Measurements from ENCODE around the gene IQCB1. TPM values are rescaled to one million over a fixed set of nuclear protein-coding genes. Genes with fewer than 3 reads are reported as not detected.

Gene IQCB1
- total and polyA plus RNA-seq, 10 of the 15 experiments (the other 5 are each of a cell fraction or from before 2014, with no cell fraction given) = 36.0 to 69.4 (median 48.9) TPM

DNA sequence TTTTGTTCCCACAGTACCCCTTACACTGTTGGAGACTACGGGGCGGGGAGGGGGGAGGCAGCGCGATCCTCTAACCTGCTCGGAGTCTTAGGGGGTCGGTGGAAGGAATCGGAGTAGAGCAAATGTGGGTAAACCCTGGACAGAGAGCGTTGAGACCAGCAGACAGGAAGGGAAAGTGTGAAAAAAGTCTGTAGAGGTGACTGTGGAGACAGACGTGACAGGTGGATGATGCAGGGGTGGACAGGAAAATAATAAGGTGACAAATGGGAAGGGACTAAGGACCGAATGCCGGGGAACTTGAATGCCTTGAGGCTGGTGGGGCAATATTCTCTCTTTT is 573 bp upstream of the IQCB1 start (continued):
- TF ChIP-seq, protein P1, sequence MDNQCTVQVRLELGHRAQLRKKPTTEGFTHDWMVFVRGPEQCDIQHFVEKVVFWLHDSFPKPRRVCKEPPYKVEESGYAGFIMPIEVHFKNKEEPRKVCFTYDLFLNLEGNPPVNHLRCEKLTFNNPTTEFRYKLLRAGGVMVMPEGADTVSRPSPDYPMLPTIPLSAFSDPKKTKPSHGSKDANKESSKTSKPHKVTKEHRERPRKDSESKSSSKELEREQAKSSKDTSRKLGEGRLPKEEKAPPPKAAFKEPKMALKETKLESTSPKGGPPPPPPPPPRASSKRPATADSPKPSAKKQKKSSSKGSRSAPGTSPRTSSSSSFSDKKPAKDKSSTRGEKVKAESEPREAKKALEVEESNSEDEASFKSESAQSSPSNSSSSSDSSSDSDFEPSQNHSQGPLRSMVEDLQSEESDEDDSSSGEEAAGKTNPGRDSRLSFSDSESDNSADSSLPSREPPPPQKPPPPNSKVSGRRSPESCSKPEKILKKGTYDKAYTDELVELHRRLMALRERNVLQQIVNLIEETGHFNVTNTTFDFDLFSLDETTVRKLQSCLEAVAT (IDR thresholded peaks at IDR 0.05) = peak; percentile 74
- no peak for TF ChIP-seq SMAD5 (IDR thresholded peaks at IDR 0.05; ENCODE audit: low read depth)
- TF ChIP-seq, protein P2, sequence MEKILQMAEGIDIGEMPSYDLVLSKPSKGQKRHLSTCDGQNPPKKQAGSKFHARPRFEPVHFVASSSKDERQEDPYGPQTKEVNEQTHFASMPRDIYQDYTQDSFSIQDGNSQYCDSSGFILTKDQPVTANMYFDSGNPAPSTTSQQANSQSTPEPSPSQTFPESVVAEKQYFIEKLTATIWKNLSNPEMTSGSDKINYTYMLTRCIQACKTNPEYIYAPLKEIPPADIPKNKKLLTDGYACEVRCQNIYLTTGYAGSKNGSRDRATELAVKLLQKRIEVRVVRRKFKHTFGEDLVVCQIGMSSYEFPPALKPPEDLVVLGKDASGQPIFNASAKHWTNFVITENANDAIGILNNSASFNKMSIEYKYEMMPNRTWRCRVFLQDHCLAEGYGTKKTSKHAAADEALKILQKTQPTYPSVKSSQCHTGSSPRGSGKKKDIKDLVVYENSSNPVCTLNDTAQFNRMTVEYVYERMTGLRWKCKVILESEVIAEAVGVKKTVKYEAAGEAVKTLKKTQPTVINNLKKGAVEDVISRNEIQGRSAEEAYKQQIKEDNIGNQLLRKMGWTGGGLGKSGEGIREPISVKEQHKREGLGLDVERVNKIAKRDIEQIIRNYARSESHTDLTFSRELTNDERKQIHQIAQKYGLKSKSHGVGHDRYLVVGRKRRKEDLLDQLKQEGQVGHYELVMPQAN (conservative IDR thresholded peaks at IDR 0.05) = 0 out of 2 replicates have a peak, but pooled peaks have one; percentile 52
- no peak for TF ChIP-seq FOXK2 (IDR thresholded peaks at IDR 0.05)

DNA sequence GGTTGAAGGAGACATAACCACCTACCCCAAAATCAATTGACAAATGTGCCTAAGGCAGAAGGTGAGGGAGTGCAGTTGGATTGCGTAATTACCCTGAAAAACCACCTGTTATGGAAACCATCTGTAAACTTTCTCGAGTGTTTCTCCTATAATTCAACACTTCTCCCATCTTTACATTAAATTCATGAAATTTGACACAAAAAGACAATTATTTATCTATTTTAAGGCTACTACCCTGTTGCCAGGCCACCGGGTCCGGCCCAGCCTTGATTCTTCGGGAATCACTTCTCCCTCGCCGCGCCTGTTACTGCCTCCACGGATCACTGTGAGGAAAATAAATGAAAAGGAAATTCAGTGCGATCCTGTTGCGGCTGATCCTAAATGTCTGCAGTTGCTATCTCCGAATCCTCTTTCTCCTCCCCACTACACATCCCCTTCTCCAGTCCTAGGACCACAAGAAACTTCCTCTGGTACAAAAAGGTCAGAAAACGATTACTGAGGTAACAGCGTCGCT is 646 bp downstream of the IQCB1 start:
- FAIRE-seq = no peak
- WGBS (ENCODE audit: insufficient coverage, insufficient replicate concordance, low lambda C conversion rate, missing lambda C conversion rate) = 2% methylated on average over 15 of the region's 15 CpGs
- ChIA-PET CTCF (interaction anchor here (2.0 kb wide), 1 partner anchor 9 kb away, joined by 6 read pairs; no protein-coding TSS in a partner anchor), RAD21 (ENCODE audit: unreplicated experiment) (interaction anchor here (1.0 to 1.4 kb wide), 3 partner anchors 23 to 257 kb away, joined by 3 to 4 read pairs (median 3); no protein-coding TSS in a partner anchor), SMC1A (ENCODE audit: uncharacterized antibody, unreplicated experiment) (interaction anchor here (1.0 to 13.3 kb wide), 6 partner anchors 9 to 143 kb away, joined by 3 to 171 read pairs (median 4); no protein-coding TSS in a partner anchor), POLR2A (interaction anchor here (1.2 to 3.4 kb wide), 4 partner anchors 25 to 174 kb away, joined by 3 to 21 read pairs (median 6); partner anchors contain the start of gene HCLS1)
- Histone ChIP-seq H3K36me3 (ENCODE audit: control insufficient read depth in 2 of 2, insufficient read depth in 2 of 2, low read length in 1 of 2) (peaks cover 0 to 8% of the 10 kb centered on the region in 2 experiments; a peak in 2 of 4 replicates), H4K20me1 (ENCODE audit: control insufficient read depth, insufficient read depth) (no peaks in the 10 kb centered on the region), H3K4me3 (peak overlapping the region; percentile 95), H3K27me3 (replicated peaks in 1 of 2; ENCODE audit: control insufficient read depth in 2 of 2, insufficient read depth in 2 of 2, low read length in 1 of 2) (no peaks in the 10 kb centered on the region), H3K9me3 (replicated peaks; ENCODE audit: control insufficient read depth, insufficient read depth, low read length) (no peaks in the 10 kb centered on the region; the same call in 1 of the 3 replicates), H3K4me1 (ENCODE audit: control insufficient read depth, insufficient read depth, low read length) (peaks cover 7% of the 10 kb centered on the region; the same call in 1 of the 2 replicates), H3K9ac (ENCODE audit: control insufficient read depth, insufficient read depth, low read length) (peak overlapping the region; percentile 99), H2AFZ (ENCODE audit: control insufficient read depth, low read depth, low read length) (peak overlapping the region; percentile 87), H3K27ac (ENCODE audit: control insufficient read depth, insufficient read depth) (peak overlapping the region; percentile 98), H3K79me2 (ENCODE audit: control insufficient read depth, insufficient read depth, low read length) (peaks cover 79% of the 10 kb centered on the region), H3K4me2 (ENCODE audit: control insufficient read depth, insufficient read depth) (peak overlapping the region; percentile 94)
- intact Hi-C loops (cut with micrococcal nuclease; ENCODE audit: unreplicated experiment) = loop anchor here (10.0 kb wide), 1 partner anchor 421 kb away; no protein-coding TSS in a partner anchor
- TF ChIP-seq RUNX3 (IDR thresholded peaks at IDR 0.05; ENCODE audit: low read length) (peak; percentile 22; the same call in 1 of the 2 replicates), HDAC6 (IDR thresholded peaks at IDR 0.05; ENCODE audit: unreplicated experiment) (no peak), CEBPB (IDR thresholded peaks at IDR 0.05; ENCODE audit: borderline replicate concordance in 1 of 2, low read depth in 2 of 2, low read length in 2 of 2) (peak in 1 of 2 experiments; percentile 82; a peak in 2 of 4 replicates), TAF1 (IDR thresholded peaks at IDR 0.05; ENCODE audit: borderline replicate concordance, low read depth, low read length) (no peak), MTA2 (IDR thresholded peaks at IDR 0.05; ENCODE audit: low read depth) (peak; percentile 18; the same call in 1 of the 2 replicates), KAT2A (conservative IDR thresholded peaks at IDR 0.05; ENCODE audit: control insufficient read depth, low read depth, low read length) (no peak)
- TF ChIP-seq, protein P1 (IDR thresholded peaks at IDR 0.05) = 0 out of 2 replicates have a peak, but pooled peaks have one; percentile 61
- TF ChIP-seq, protein P3, sequence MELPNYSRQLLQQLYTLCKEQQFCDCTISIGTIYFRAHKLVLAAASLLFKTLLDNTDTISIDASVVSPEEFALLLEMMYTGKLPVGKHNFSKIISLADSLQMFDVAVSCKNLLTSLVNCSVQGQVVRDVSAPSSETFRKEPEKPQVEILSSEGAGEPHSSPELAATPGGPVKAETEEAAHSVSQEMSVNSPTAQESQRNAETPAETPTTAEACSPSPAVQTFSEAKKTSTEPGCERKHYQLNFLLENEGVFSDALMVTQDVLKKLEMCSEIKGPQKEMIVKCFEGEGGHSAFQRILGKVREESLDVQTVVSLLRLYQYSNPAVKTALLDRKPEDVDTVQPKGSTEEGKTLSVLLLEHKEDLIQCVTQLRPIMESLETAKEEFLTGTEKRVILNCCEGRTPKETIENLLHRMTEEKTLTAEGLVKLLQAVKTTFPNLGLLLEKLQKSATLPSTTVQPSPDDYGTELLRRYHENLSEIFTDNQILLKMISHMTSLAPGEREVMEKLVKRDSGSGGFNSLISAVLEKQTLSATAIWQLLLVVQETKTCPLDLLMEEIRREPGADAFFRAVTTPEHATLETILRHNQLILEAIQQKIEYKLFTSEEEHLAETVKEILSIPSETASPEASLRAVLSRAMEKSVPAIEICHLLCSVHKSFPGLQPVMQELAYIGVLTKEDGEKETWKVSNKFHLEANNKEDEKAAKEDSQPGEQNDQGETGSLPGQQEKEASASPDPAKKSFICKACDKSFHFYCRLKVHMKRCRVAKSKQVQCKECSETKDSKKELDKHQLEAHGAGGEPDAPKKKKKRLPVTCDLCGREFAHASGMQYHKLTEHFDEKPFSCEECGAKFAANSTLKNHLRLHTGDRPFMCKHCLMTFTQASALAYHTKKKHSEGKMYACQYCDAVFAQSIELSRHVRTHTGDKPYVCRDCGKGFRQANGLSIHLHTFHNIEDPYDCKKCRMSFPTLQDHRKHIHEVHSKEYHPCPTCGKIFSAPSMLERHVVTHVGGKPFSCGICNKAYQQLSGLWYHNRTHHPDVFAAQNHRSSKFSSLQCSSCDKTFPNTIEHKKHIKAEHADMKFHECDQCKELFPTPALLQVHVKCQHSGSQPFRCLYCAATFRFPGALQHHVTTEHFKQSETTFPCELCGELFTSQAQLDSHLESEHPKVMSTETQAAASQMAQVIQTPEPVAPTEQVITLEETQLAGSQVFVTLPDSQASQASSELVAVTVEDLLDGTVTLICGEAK (IDR thresholded peaks at IDR 0.05; ENCODE audit: borderline replicate concordance) = no peak
- no peak for DNase-seq (ENCODE audit: low read depth, low spot score)
- in situ Hi-C loops (cut with MboI) = no loop called here
- no peak for ATAC-seq
- TSS peak; percentile 80 for BruUV-seq (replicated peaks)

Measured in GM12878 (cell line).